Activated T-helper 1 cell treated with anti-CD3 and anti-CD28 coated beads, Interleukin-12 subunit alpha, Interleukin-12 subunit beta, Interleukin-2, Interleukin-4 antibody, amounts not matched to agents 30 ng/mL and 10 ng/mL and 1 ng/mL, durations not matched to agents 14 hours and 24 hours and 36 hours (primary cell): Measurements from ENCODE around the gene THBD. TPM values are rescaled to one million over a fixed set of nuclear protein-coding genes. Genes with fewer than 3 reads are reported as not detected.

Experiments
- DNase-seq: peaks from one replicate; pipeline ENCODE4 v3.0.0; 2021; ENCODE audit warnings: low spot score
- H3K27ac Mint-ChIP-seq: one replicate; pipeline ENCODE4 v1.8.0; 2021; ENCODE audit warnings: mild to moderate bottlenecking, mixed read lengths
- H3K27me3 Mint-ChIP-seq: one replicate; pipeline ENCODE4 v1.8.0; 2022; ENCODE audit warnings: mild to moderate bottlenecking, moderate library complexity, mixed read lengths; ENCODE audit not compliant: insufficient read depth
- H3K36me3 Mint-ChIP-seq: one replicate; pipeline ENCODE4 v1.8.0; 2021; ENCODE audit warnings: low read depth, mixed read lengths
- H3K4me1 Mint-ChIP-seq: one replicate; pipeline ENCODE4 v1.8.0; 2021; ENCODE audit warnings: low read depth, mixed read lengths
- H3K4me3 Mint-ChIP-seq: one replicate; pipeline ENCODE4 v1.8.0; 2021; ENCODE audit warnings: mild to moderate bottlenecking, moderate library complexity, mixed read lengths
- H3K9me3 Mint-ChIP-seq: one replicate; pipeline ENCODE4 v1.8.0; 2021; ENCODE audit warnings: mixed read lengths
- intact Hi-C: fragments of 100-400 bp; cut with micrococcal nuclease; formaldehyde crosslinking; loops from one replicate; pipeline ENCODE4 v1.15.1; 2024
- total RNA-seq: library from RNA; stranded (reverse); gene quantifications from 2 replicates; pipeline ENCODE4 v1.2.3, GENCODE V29; 2022

THBD gene
- total RNA-seq, 1 donor from 2014 or later = not detected

DNA sequence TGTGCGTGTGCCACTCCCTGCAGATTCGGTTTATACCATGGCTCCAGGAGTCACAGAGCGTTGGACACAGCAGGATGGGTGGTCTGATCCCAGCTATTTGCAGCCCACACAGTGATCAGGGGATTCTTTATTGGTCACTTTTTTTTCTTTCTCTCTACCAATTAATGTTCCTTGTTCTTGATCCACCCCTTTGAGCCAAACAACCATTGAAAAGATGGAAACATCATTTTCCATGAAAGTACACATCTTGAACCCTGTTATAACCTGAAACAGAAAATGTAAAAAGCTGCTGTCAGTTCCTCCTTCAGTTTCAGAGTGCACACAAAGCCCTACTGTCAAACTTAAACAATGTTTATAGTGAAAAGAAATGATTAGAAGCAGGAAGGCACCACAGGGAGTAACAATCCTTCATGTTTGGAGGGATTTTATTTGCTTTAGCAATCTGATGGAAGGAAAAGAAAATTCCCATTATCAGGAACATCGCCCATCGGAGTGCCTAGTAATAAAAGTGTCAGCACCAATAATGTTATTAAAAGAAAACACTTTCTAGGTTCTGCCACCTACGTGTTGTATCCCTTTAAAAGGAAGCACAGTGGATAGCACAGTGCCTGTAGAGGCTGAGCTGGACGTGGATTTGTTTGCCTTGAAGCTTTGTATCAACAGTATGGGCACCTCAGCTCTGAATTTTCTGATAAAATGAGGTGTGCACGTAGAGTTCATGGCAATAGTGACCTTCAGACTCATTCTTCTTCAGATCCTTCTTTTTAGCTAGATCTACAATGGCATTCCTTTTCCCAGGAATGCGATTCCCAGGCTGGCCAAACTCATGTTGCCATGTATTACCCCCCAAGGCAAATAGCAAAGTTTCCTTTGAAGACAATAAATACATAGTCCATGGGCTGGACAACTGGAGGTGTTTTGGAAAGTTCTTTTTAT lies 16.1 kb upstream of the THBD start:
- no peaks in the 10 kb centered on the region for H3K9me3 Mint-ChIP-seq
- intact Hi-C loops = no loop called here
- no peak overlapping the region for H3K27ac Mint-ChIP-seq
- no peak for DNase-seq
- H3K4me3 Mint-ChIP-seq = no peak overlapping the region
- no peaks in the 10 kb centered on the region for H3K36me3 Mint-ChIP-seq
- no peaks in the 10 kb centered on the region for H3K4me1 Mint-ChIP-seq
- peaks cover 14% of the 10 kb centered on the region for H3K27me3 Mint-ChIP-seq

DNA sequence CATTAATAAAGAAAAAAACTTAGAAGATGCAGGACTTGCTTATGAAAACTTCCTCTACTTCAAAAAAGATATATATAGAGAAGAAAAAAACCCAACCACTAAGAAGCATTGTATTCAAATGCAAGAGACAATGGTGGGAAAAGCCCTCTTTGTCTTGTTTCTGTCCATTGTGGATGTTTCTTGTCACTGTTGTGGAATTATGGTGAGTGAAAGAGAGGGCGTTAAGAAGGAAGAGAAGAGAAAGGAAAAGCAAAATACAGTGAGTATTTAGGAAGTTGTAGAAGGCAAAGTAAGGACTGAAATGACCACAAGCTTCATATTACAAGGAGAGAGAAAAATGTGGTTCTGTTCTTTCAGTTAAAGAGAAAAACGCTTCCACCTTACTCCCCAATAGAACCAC lies 14.1 kb upstream of the THBD start:
- DNase-seq = no peak
- Mint-ChIP-seq H3K36me3 (no peaks in the 10 kb centered on the region), H3K27ac (no peak overlapping the region), H3K9me3 (no peaks in the 10 kb centered on the region), H3K27me3 (peaks cover 19% of the 10 kb centered on the region), H3K4me3 (no peak overlapping the region), H3K4me1 (no peaks in the 10 kb centered on the region)
- intact Hi-C loops = no loop called here

- DNase-seq = no peak
- intact Hi-C loops = no loop called here
- Mint-ChIP-seq H3K36me3 (no peaks in the 10 kb centered on the region), H3K27me3 (peaks cover 19% of the 10 kb centered on the region), H3K4me3 (no peak overlapping the region), H3K27ac (no peak overlapping the region), H3K4me1 (no peaks in the 10 kb centered on the region), H3K9me3 (no peaks in the 10 kb centered on the region)
Observed at GRCh38 chr20:23063168-23063567, 13.7 kb upstream of the THBD start.

GRCh38 chr20:23062632-23063031 lies 13.2 kb upstream of the THBD start:
- no peak for DNase-seq
- H3K36me3 Mint-ChIP-seq = no peaks in the 10 kb centered on the region
- intact Hi-C loops = no loop called here
- H3K27ac Mint-ChIP-seq = no peak overlapping the region
- H3K9me3 Mint-ChIP-seq = no peaks in the 10 kb centered on the region
- H3K27me3 Mint-ChIP-seq = peaks cover 19% of the 10 kb centered on the region
- no peak overlapping the region for H3K4me3 Mint-ChIP-seq
- no peaks in the 10 kb centered on the region for H3K4me1 Mint-ChIP-seq

DNA sequence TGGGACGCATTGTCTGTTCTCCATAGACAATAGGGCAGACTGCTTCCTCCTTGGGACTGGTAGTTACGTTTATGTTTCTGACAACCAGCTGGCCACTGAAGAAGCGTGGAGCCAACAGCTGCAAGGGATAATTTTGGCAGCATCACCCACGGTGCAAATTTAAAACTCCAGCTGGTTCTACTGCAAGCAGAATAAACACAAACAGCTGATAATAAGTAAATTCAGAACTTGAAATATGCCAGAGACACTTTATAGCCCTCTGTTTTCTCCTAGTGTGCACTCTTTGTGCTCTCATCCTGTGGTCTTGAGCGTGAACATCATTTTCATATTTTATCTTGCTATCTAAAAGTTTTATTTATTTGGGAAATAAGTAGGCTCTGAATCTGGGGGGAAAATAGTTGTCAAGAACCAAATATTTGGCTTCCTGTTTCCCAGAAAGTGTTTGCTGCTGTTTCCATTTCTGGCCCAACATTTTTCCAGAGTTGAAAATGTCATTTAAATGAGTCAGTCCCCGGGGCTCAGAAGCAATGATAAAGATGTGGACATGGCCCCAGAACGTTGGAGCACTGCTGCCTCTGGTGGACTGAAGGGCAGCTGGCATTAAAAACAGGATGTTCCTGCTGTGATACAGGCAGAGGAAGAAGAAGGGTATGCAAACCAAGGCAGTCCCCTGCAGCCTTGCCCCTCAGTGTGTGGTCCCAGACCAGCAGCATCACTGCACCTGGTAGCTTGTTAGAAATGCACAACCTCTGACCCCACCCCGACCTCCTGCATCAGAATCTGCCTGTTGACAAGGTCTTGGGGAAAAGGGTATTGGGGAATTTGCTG lies 12.5 kb upstream of the THBD start:
- intact Hi-C loops = no loop called here
- no peaks in the 10 kb centered on the region for H3K9me3 Mint-ChIP-seq
- no peak for DNase-seq
- peaks cover 20% of the 10 kb centered on the region for H3K27me3 Mint-ChIP-seq
- no peaks in the 10 kb centered on the region for H3K36me3 Mint-ChIP-seq
- no peak overlapping the region for H3K27ac Mint-ChIP-seq
- H3K4me1 Mint-ChIP-seq = no peaks in the 10 kb centered on the region
- H3K4me3 Mint-ChIP-seq = no peak overlapping the region

- Mint-ChIP-seq H3K27ac (no peak overlapping the region), H3K4me1 (no peaks in the 10 kb centered on the region), H3K9me3 (no peaks in the 10 kb centered on the region), H3K36me3 (no peaks in the 10 kb centered on the region), H3K27me3 (peaks cover 20% of the 10 kb centered on the region), H3K4me3 (no peak overlapping the region)
- no peak for DNase-seq
- intact Hi-C loops = no loop called here
Observed at GRCh38 chr20:23061262-23061661, 11.8 kb upstream of the THBD start.

DNA sequence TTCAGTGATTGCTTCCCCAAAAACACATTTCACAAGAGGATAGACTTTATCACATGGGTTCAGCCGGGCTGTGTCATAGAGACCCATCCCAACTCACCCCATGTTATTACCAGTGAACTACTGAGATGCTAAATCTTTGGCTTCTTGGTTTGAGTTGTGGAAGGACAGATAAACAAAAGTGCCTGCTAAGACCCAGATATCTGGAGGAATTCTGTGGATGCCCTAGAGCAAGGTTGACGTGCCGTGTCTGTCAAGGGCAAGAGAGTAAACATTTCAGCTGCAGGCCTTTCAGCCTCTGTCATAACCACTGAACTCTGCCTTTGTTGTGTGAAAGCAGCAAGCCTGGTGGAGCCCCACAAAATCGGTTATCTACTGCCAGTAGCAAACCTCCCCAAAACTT lies 11.2 kb upstream of the THBD start:
- no peak overlapping the region for H3K4me3 Mint-ChIP-seq
- no peaks in the 10 kb centered on the region for H3K4me1 Mint-ChIP-seq
- H3K36me3 Mint-ChIP-seq = no peaks in the 10 kb centered on the region
- intact Hi-C loops = no loop called here
- DNase-seq = no peak
- no peak overlapping the region for H3K27ac Mint-ChIP-seq
- H3K27me3 Mint-ChIP-seq = peaks cover 25% of the 10 kb centered on the region
- H3K9me3 Mint-ChIP-seq = no peaks in the 10 kb centered on the region

DNA sequence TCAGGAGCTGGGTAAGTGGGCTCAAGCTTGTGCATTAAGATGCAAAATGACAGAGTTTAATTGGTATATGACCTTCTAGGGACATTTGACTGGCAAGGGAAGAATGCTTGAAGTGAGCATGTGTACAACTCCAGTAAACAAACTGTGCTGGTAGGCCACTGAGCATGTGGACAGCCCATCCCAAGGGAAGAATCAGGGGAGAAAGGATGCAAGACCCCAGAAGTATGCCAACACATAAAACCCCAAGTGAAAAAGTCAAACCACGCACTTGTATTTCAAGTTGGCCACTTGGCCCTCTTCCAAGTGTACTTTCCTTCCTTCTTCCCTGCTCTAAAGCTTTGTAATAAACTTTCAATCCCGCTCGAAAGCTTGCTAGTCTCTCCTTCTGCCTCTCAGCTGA lies 10.4 kb upstream of the THBD start:
- Mint-ChIP-seq H3K9me3 (no peaks in the 10 kb centered on the region), H3K27me3 (peaks cover 28% of the 10 kb centered on the region), H3K4me1 (no peaks in the 10 kb centered on the region), H3K4me3 (no peak overlapping the region), H3K27ac (no peak overlapping the region), H3K36me3 (no peaks in the 10 kb centered on the region)
- intact Hi-C loops = no loop called here
- no peak for DNase-seq

DNA sequence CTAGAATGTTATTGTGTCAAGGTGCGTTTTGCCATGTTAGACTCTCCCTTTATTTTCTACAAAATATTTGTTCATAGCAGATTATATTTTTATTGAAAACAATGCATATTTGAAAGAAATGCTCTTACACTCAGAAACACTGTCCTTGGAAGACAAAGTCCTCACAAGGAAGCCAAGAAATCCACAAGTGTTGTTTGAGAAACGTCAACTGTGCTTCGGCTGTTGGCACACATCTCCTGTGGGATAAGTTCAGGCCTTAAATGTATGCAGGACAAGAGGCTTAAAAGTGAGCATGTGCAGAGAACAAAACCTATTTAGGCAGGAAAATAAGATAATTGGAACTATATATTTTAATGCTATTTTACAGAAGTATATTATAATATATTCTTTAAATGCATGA lies 9.5 kb upstream of the THBD start:
- no peak overlapping the region for H3K27ac Mint-ChIP-seq
- DNase-seq = no peak
- no peaks in the 10 kb centered on the region for H3K36me3 Mint-ChIP-seq
- no peak overlapping the region for H3K4me3 Mint-ChIP-seq
- no peaks in the 10 kb centered on the region for H3K9me3 Mint-ChIP-seq
- intact Hi-C loops = no loop called here
- H3K4me1 Mint-ChIP-seq = no peaks in the 10 kb centered on the region
- peaks cover 32% of the 10 kb centered on the region for H3K27me3 Mint-ChIP-seq

- no peak for DNase-seq
- Mint-ChIP-seq H3K4me1 (no peaks in the 10 kb centered on the region), H3K27me3 (peaks cover 38% of the 10 kb centered on the region), H3K4me3 (no peak overlapping the region), H3K36me3 (no peaks in the 10 kb centered on the region), H3K27ac (no peak overlapping the region), H3K9me3 (no peaks in the 10 kb centered on the region)
- intact Hi-C loops = no loop called here
Observed at GRCh38 chr20:23058240-23058639, 8.8 kb upstream of the THBD start.

- no peak overlapping the region for H3K4me3 Mint-ChIP-seq
- no peak for DNase-seq
- intact Hi-C loops = loop anchor here (5.0 kb wide), 1 partner anchor 144 kb away; no protein-coding TSS in a partner anchor
- peaks cover 61% of the 10 kb centered on the region for H3K27me3 Mint-ChIP-seq
- H3K4me1 Mint-ChIP-seq = no peaks in the 10 kb centered on the region
- H3K9me3 Mint-ChIP-seq = no peaks in the 10 kb centered on the region
- no peaks in the 10 kb centered on the region for H3K36me3 Mint-ChIP-seq
- no peak overlapping the region for H3K27ac Mint-ChIP-seq
Observed at GRCh38 chr20:23052904-23053303, 3.4 kb upstream of the THBD start.

DNA sequence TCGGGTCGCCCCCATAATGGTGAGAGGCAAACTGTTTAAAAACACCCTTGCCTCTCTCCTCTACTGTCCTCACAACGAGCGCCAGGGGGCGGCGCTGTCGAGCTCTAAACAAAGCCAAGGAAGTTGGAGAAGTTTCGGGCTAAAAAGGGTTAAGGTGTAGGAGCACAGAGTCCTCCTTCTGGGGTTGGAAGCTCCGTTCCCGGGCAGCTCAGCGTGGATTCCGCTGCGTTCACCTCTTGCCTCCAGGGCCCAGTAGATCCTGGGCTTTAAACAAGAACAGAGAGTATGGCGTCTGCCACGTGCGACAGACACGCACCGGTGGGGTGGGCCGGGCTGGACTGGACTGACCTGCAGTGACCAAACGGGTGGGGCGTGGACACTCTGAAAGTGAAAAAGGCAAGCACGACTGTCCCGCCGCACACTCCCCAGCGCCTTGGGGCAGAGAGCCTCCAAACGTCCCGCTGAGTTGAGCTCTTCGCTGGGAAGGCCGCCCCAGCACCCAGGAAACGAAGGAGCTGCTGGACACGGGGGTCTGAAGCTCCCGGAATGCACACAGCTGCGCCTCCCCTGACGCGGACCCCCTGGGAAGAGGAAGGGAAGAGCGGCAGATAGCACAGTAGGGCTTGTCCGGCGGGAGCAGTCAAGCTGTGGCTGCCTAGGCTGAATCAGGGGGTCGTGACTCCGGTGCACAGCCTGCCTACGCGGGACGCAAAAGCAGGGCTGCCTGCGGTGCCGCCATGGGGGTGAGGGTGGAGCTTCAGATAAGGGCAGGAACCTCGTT lies 1.6 kb upstream of the THBD start:
- H3K9me3 Mint-ChIP-seq = no peaks in the 10 kb centered on the region
- intact Hi-C loops = loop anchor here (1.0 to 5.0 kb wide), 2 partner anchors 146 to 184 kb away; no protein-coding TSS in a partner anchor
- H3K27ac Mint-ChIP-seq = no peak overlapping the region
- no peak for DNase-seq
- peaks cover 64% of the 10 kb centered on the region for H3K27me3 Mint-ChIP-seq
- H3K36me3 Mint-ChIP-seq = peaks cover 2% of the 10 kb centered on the region
- no peak overlapping the region for H3K4me3 Mint-ChIP-seq
- H3K4me1 Mint-ChIP-seq = no peaks in the 10 kb centered on the region
